ENCODE measurements around the gene PIK3R4. TPM values are rescaled to one million over a fixed set of nuclear protein-coding genes. Genes with fewer than 3 reads are reported as not detected.

PIK3R4 gene
- total RNA-seq, 1 experiment from 2014 or later = 20.0 TPM

GRCh38 chr3:130663092-130663491 lies 83.5 kb downstream of the PIK3R4 start:
- H3K36me3 Mint-ChIP-seq (ENCODE audit: insufficient read depth, unreplicated experiment) = no peaks in the 10 kb centered on the region
- Histone ChIP-seq H3K36me3 (ENCODE audit: control insufficient read depth, insufficient read depth, low read length) (no peaks in the 10 kb centered on the region), H3K27me3 (replicated peaks; ENCODE audit: control insufficient read depth, insufficient read depth, low read length) (no peaks in the 10 kb centered on the region), H3K4me3 (ENCODE audit: low read depth, low read length) (no peak overlapping the region), H3K4me1 (no peaks in the 10 kb centered on the region), H3K9me3 (no peaks in the 10 kb centered on the region; the same call in 1 of the 2 replicates)
- DNase-seq = no peak
- H3K4me1 Mint-ChIP-seq (ENCODE audit: low read depth, unreplicated experiment) = no peaks in the 10 kb centered on the region
- no peak for TF ChIP-seq CTCF (IDR thresholded peaks at IDR 0.05; ENCODE audit: insufficient read depth in 1 of 2, low read depth in 1 of 2, low read length in 1 of 2, severe bottlenecking in 1 of 2, unreplicated experiment in 1 of 2)
- intact Hi-C loops (cut with micrococcal nuclease; ENCODE audit: unreplicated experiment) = no loop called here
- no TSS peak for BruUV-seq (replicated peaks)
- ChIA-PET CTCF (no interaction called here), POLR2A (no interaction called here)
- no peak overlapping the region for H3K4me3 Mint-ChIP-seq (ENCODE audit: unreplicated experiment)
- H3K27ac Mint-ChIP-seq (ENCODE audit: unreplicated experiment) = no peak overlapping the region
- no peaks in the 10 kb centered on the region for H3K27me3 Mint-ChIP-seq (ENCODE audit: insufficient read depth, unreplicated experiment)
- no peaks in the 10 kb centered on the region for H3K9me3 Mint-ChIP-seq (ENCODE audit: unreplicated experiment)

GRCh38 chr3:130662501-130662996 lies 84.1 kb downstream of the PIK3R4 start:
- CTCF ChIA-PET = no interaction called here
- POLR2A ChIA-PET = no interaction called here
- H3K9me3 ChIP-seq = no peaks in the 10 kb centered on the region; the same call in 1 of the 2 replicates
- H3K4me3 ChIP-seq (ENCODE audit: low read depth, low read length) = no peak overlapping the region
- DNase-seq = no peak
- no TSS peak for BruUV-seq (replicated peaks)
- Mint-ChIP-seq H3K36me3 (ENCODE audit: insufficient read depth, unreplicated experiment) (no peaks in the 10 kb centered on the region), H3K4me3 (ENCODE audit: unreplicated experiment) (no peak overlapping the region), H3K9me3 (ENCODE audit: unreplicated experiment) (no peaks in the 10 kb centered on the region), H3K27ac (ENCODE audit: unreplicated experiment) (no peak overlapping the region), H3K27me3 (ENCODE audit: insufficient read depth, unreplicated experiment) (no peaks in the 10 kb centered on the region), H3K4me1 (ENCODE audit: low read depth, unreplicated experiment) (no peaks in the 10 kb centered on the region)
- no peaks in the 10 kb centered on the region for H3K4me1 ChIP-seq
- H3K36me3 ChIP-seq (ENCODE audit: control insufficient read depth, insufficient read depth, low read length) = no peaks in the 10 kb centered on the region
- TF ChIP-seq CTCF (IDR thresholded peaks at IDR 0.05; ENCODE audit: insufficient read depth in 1 of 2, low read depth in 1 of 2, low read length in 1 of 2, severe bottlenecking in 1 of 2, unreplicated experiment in 1 of 2) = no peak
- H3K27me3 ChIP-seq (replicated peaks; ENCODE audit: control insufficient read depth, insufficient read depth, low read length) = no peaks in the 10 kb centered on the region
- intact Hi-C loops (cut with micrococcal nuclease; ENCODE audit: unreplicated experiment) = no loop called here

GRCh38 chr3:130661140-130661891 lies 85.3 kb downstream of the PIK3R4 start:
- POLR2A ChIA-PET = no interaction called here

More at GRCh38 chr3:130661140-130661891, 85.3 kb downstream of the PIK3R4 start:
- CTCF ChIA-PET = no interaction called here
- H3K4me1 ChIP-seq = no peaks in the 10 kb centered on the region
- no peak overlapping the region for H3K4me3 ChIP-seq (ENCODE audit: low read depth, low read length)
- no peaks in the 10 kb centered on the region for H3K27me3 ChIP-seq (replicated peaks; ENCODE audit: control insufficient read depth, insufficient read depth, low read length)
- Mint-ChIP-seq H3K36me3 (ENCODE audit: insufficient read depth, unreplicated experiment) (no peaks in the 10 kb centered on the region), H3K27ac (ENCODE audit: unreplicated experiment) (no peak overlapping the region), H3K4me1 (ENCODE audit: low read depth, unreplicated experiment) (no peaks in the 10 kb centered on the region), H3K9me3 (ENCODE audit: unreplicated experiment) (no peaks in the 10 kb centered on the region), H3K4me3 (ENCODE audit: unreplicated experiment) (no peak overlapping the region), H3K27me3 (ENCODE audit: insufficient read depth, unreplicated experiment) (no peaks in the 10 kb centered on the region)
- intact Hi-C loops (cut with micrococcal nuclease; ENCODE audit: unreplicated experiment) = no loop called here
- no TSS peak for BruUV-seq (replicated peaks)
- no peak for TF ChIP-seq CTCF (IDR thresholded peaks at IDR 0.05; ENCODE audit: insufficient read depth in 1 of 2, low read depth in 1 of 2, low read length in 1 of 2, severe bottlenecking in 1 of 2, unreplicated experiment in 1 of 2)
- no peaks in the 10 kb centered on the region for H3K9me3 ChIP-seq
- no peak for DNase-seq
- H3K36me3 ChIP-seq (ENCODE audit: control insufficient read depth, insufficient read depth, low read length) = no peaks in the 10 kb centered on the region

Data from Caco-2 (cell line).